NB4 (cell line): ENCODE results near the gene TMPRSS3.

ENCODE experiments used
- DNase-seq: peaks from one replicate; pipeline ENCODE4 v3.0.0; 2010; ENCODE audit warnings: low read depth
- H3K4me3 ChIP-seq: one replicate; pipeline ENCODE4 v1.5.1; 2011; ENCODE audit warnings: mild to moderate bottlenecking, low read depth, low read length, moderate library complexity
- CTCF ChIP-seq: IDR thresholded peaks from one replicate; pipeline ENCODE4 v1.5.1; 2012; ENCODE audit warnings: low read depth, low read length
- MAX ChIP-seq: IDR thresholded peaks from 2 replicates; pipeline ENCODE4 v1.6.1; 2011; ENCODE audit warnings: low read depth, low read length
- MYC ChIP-seq: IDR thresholded peaks from 2 replicates; pipeline ENCODE4 v1.6.1; 2011; ENCODE audit warnings: low read depth, low read length
- POLR2A ChIP-seq: IDR thresholded peaks from 2 replicates; pipeline ENCODE4 v1.6.1; 2011; ENCODE audit warnings: mild to moderate bottlenecking; ENCODE audit not compliant: insufficient read length; ENCODE audit errors: extremely low read depth

Gene TMPRSS3

DNA sequence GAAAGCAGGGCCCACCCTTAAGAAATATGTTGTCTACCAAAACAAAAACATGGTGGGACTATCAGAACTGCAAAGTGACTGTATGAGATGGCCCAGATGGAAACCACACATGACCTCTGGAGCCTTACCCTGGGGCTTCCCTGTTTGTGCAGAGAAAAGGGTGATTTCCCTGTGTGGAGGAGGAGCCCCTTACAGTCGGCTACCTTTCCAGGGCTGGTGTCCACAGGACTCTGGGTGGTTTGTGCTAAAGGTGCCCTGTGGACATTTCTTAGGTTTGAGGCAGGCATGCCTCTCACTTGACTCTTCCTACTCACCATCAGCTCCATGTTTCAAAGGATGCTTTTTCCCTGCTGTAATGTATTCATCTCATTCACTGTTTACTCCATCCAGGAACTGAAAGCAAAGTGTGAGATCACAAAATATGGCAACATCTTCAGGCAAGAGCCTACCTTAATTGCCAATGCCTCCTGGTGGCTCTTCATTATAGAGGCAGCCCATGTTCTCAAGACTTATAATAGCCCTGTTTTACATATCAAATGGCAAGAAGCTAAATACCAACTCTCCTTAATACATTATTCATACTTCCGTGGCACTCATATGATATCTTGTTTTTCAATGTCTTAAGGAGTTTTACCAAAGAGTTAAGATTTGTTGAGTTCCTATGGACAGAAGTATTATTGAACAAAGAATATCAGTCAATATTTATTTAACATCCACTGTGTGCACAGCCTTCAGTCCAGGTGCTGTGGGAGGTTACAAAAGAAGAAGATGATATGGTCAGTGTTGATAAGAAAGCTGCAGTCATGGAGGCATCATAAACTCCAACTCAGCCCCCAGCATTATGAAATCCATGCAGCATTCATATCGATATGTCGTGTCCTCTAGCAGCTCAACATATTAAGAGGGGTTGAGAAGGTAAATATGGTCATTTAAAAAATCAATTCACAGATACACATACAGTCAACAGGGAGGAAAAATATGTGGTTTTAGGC lies 65.2 kb downstream of the TMPRSS3 start:
- no peak for TF ChIP-seq POLR2A
- no peak for TF ChIP-seq MYC
- TF ChIP-seq CTCF, result no peak
- no peak for TF ChIP-seq MAX
- no peak for DNase-seq
- no peak overlapping the region for H3K4me3 ChIP-seq

DNA sequence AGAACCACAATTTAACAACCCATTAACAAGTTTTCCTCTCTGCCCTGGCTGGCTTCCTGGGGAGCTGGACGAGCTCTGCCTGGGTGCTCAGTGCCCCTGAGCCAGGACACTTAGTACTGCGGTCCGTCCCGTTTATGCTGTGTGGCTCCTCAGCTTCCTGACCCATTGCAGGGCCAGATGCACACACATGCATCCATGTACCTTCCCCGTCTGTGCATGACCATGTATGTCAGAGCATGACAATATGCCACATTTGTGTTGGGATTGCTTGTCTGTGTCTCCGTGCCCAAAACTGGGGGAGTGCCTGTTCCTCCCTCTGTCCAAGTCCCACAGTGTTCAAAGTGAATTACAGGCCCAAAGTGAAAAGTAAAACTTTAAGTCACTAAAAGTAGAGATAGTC lies 71.0 kb downstream of the TMPRSS3 start:
- no peak overlapping the region for H3K4me3 ChIP-seq
- DNase-seq, result no peak
- TF ChIP-seq MAX (no peak), POLR2A (no peak)
